Fibroblast of upper back skin (primary cell): ENCODE data around the gene RASA4B.
A peak's percentile ranks its signal among the peaks of the same experiment; 100 is the strongest.

Source experiments
- DNase-seq: peaks from one replicate; pipeline ENCODE4 v3.0.0-alpha.2; 2013

The RASA4B gene

GRCh38 chr7:102451371-102452054, 66.1 kb downstream of the RASA4B start:
- DNase-seq = no peak

GRCh38 chr7:102450242-102450641, 67.3 kb downstream of the RASA4B start:
- no peak for DNase-seq

GRCh38 chr7:102449136-102449535, 68.4 kb downstream of the RASA4B start:
- DNase-seq = no peak

- no peak for DNase-seq
Measured at GRCh38 chr7:102447311-102447710, 70.3 kb downstream of the RASA4B start.

- DNase-seq = no peak
Measured at GRCh38 chr7:102446387-102447156, 71.0 kb downstream of the RASA4B start.

- DNase-seq = no peak
Measured at GRCh38 chr7:102445674-102446071, 71.9 kb downstream of the RASA4B start.

GRCh38 chr7:102444961-102445673, 72.5 kb downstream of the RASA4B start:
- DNase-seq = no peak

GRCh38 chr7:102439963-102440795, 77.4 kb downstream of the RASA4B start:
- peak; percentile 75 for DNase-seq

- no peak for DNase-seq
Measured at GRCh38 chr7:102436118-102436517, 81.5 kb downstream of the RASA4B start.

GRCh38 chr7:102434039-102434486, 83.5 kb downstream of the RASA4B start:
- peak; percentile 23 for DNase-seq

- peak; percentile 66 for DNase-seq
Measured at GRCh38 chr7:102433219-102434038, 84.1 kb downstream of the RASA4B start, which contains the start of gene ORAI2. Gene ORAI2, plus strand, starts transcription at chr7:102433575. Its CDS starts 5,382 bp downstream, at chr7:102438957.
